GM12864 (cell line): ENCODE results near the gene TRMT11.
"Not testable (repeated sequence)": the region's sequence is repeated elsewhere in the genome, so short reads cannot be mapped to it uniquely, and the experiment has no call there.

Experiments used
- DNase-seq: peaks from one replicate; pipeline ENCODE4 v3.0.0-alpha.2; 2011; ENCODE audit warnings: low read depth
- H3K4me3 ChIP-seq: 2 replicates; pipeline ENCODE4 v1.5.1; 2011; ENCODE audit warnings: mild to moderate bottlenecking, low read depth, low read length, control low read depth
- TF ChIP-seq, protein P1 (sequence below): IDR thresholded peaks from 2 replicates; pipeline ENCODE4 v1.5.1; 2011; ENCODE audit warnings: low read depth, mild to moderate bottlenecking, moderate library complexity, low read length, control low read depth, inconsistent platforms; ENCODE audit errors: missing control alignments

The TRMT11 gene

DNA sequence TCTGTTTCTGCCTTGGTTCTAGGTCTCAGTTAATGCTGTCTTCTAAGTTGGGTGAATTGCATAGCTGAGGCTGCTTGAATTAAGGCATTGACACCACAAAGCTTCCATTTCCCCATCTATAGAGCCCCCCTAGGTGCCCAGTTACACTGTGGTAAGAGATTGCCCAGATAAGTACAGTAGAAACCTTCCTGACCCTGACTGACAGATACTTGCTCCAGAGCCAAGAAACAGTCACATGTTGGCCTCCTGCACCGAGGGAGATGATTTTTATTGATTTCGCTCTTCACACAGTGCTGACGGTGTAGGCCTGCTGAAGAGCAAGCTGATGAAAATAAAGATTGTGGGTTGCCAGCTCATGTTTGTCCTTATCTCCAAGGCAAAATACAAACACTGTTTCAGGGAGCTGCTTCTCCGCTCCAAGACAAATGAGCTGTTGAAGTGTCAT is 67.9 kb downstream of the TRMT11 start:
- DNase-seq, result no peak
- TF ChIP-seq, protein P1, sequence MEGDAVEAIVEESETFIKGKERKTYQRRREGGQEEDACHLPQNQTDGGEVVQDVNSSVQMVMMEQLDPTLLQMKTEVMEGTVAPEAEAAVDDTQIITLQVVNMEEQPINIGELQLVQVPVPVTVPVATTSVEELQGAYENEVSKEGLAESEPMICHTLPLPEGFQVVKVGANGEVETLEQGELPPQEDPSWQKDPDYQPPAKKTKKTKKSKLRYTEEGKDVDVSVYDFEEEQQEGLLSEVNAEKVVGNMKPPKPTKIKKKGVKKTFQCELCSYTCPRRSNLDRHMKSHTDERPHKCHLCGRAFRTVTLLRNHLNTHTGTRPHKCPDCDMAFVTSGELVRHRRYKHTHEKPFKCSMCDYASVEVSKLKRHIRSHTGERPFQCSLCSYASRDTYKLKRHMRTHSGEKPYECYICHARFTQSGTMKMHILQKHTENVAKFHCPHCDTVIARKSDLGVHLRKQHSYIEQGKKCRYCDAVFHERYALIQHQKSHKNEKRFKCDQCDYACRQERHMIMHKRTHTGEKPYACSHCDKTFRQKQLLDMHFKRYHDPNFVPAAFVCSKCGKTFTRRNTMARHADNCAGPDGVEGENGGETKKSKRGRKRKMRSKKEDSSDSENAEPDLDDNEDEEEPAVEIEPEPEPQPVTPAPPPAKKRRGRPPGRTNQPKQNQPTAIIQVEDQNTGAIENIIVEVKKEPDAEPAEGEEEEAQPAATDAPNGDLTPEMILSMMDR, result no peak
- H3K4me3 ChIP-seq, result no peak overlapping the region

DNA sequence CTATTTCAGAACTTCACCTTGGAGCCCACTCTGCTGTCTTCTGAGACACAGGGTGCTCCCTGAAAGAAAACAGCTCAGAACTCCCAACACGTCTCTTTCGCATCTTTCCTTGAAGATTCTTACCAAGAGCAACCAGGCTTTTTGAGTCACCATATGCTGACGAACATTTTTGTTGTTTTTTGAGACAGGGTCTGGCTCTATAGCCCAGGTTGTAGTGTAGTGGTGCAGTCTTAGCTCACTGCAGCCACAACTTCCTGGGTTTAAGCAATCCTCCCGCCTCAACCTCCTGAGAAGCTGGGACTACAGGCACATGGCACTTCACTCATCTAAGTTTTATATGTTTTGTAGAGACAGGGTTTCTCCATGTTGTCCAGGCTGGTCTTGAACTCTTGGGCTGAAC is 68.5 kb downstream of the TRMT11 start:
- no peak overlapping the region for H3K4me3 ChIP-seq
- TF ChIP-seq, protein P1, result no peak
- no peak for DNase-seq

DNA sequence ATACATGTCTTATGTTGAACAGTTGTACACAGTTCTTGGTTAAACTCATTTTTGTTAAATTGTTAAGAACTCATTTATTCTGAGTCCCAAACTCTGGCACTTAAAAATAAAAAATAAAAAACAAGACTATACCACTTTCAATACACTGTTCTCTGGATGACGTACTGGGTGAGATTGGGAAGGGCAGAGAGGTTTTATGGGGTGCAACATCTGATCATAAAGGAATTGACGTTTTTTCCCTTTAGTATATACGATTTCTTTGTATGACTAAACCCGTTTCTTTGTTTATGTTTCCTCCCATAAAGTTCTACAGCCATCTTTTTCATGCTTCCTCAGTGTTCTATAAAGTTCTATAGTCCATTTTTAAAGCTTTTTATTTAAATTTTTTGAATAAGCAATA is 69.1 kb downstream of the TRMT11 start:
- no peak overlapping the region for H3K4me3 ChIP-seq
- TF ChIP-seq, protein P1, result no peak
- DNase-seq, result no peak

DNA sequence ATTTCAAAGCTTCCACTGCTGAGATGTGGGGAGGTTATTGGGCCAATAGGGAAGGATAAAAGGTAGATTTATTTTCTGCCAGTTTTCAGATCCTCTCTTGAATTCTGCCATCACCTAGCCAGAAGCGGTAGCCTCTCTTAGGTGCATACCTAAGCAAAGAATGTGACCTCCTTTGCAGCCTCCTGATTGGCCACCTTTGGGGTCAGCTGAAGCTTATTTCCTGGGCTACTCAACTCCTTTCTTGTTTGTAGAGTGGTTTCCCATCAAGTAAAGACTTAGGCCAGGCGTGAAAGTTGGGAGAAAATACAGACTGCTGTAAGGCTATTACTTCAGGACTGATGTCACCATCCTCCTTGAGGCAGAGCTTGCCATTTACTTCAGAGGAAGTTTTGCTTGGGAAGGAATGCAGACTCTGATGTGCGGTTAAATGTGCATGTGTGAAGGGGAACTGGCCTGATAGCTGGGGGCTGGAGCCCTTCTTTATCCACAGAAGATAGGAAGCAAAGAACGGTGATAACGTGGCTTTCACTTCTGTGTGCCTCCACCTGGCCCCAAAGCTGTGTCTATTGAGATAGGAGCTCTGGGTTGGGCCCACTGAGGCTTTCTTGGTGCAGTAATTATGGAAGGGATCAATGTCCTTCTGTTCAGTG is 70.1 kb downstream of the TRMT11 start:
- TF ChIP-seq, protein P1, result no peak
- no peak for DNase-seq
- H3K4me3 ChIP-seq, result no peak overlapping the region

DNA sequence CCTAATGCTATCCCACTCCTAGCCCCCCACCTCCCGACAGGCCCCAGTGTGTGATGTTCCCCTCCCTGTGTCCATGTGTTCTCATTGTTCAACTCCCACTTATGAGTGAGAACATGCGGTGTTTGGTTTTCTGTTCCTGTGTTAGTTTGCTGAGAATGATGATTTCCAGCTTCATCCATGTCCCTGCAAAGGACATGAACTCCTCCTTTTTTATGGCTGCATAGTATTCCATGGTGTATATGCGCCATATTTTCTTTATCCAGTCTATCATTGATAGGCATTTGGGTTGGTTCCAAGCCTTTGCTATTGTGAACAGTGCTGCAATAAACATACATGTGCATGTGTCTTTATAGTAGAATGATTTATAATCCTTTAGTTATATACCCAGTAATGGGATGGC is 71.7 kb downstream of the TRMT11 start:
- not testable (repeated sequence) for DNase-seq, H3K4me3 ChIP-seq

DNA sequence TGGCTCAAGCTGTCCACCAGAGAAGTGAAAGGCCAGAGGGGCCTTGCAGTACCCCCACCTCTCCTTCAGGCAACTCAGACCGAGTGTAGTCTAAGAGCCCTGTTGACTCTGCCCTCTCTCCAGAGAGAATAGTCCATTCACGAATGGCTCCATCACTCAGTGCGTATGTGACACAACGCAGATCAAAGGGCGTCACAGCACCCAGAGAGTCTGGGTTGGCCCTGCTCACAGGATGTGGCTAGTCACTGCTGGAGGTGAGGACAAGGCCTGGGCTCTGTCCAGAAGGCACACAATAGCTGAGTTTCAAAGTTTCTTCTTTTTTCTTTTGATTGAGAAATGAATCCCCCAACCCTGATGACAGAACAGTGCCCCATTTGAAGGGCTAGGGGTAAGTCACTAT is 74.1 kb downstream of the TRMT11 start:
- no peak for DNase-seq
- H3K4me3 ChIP-seq, result no peak overlapping the region
- TF ChIP-seq, protein P1, result no peak

DNA sequence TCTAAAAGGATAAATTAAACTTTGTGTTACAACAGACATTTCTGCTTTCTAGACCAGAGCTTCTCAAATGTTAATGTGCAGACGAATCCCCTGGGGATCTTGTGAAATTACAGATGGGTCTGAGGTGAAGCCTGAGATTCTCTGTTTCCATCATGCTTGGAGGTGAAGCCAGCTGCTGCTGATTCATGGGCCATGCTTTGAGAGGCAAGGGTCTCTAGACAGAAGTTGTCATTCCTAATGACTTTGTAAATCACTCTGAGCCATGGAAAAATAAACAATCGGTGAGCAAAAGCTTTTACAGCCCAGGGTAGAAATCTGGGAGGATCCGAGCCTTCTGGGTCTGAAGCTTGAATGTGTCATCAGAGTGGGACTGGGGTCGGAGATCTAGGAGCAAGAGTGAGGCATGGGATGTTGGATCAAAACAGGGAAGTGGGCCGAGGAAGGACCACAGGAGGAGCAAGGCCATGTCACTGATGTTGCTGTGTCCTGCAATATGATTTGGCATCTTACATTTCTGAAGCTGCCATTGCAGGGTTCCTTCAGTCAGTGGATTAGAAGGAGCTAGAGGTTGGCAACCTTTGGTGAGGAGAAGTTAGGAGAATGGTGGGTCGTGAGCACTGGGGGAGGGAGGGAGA is 77.3 kb downstream of the TRMT11 start:
- DNase-seq, result no peak
- H3K4me3 ChIP-seq, result no peak overlapping the region
- TF ChIP-seq, protein P1, result no peak
